Coronary artery (tissue), 2 donors: Measurements from ENCODE around the gene TMC7.

ENCODE experiments used
- DNase-seq: peaks from one replicate; pipeline ENCODE4 v3.0.0-alpha.2; 2017; ENCODE audit warnings: low spot score
- H3K27ac ChIP-seq, 2 donors: fragments of 200-600 bp; sonication (generic); one replicate each; pipeline ENCODE4 v1.5.1; 2016 to 2019
- H3K4me3 ChIP-seq: fragments of 200-600 bp; sonication (generic); 2 replicates; pipeline ENCODE4 v1.5.1; 2016; ENCODE audit warnings: mild to moderate bottlenecking, moderate library complexity
- TF ChIP-seq, protein P1 (sequence below): fragments of 200-600 bp; sonication (generic); IDR thresholded peaks from one replicate; pipeline ENCODE4 v1.5.1; 2019; ENCODE audit warnings: antibody characterized with exemption

Gene TMC7

DNA sequence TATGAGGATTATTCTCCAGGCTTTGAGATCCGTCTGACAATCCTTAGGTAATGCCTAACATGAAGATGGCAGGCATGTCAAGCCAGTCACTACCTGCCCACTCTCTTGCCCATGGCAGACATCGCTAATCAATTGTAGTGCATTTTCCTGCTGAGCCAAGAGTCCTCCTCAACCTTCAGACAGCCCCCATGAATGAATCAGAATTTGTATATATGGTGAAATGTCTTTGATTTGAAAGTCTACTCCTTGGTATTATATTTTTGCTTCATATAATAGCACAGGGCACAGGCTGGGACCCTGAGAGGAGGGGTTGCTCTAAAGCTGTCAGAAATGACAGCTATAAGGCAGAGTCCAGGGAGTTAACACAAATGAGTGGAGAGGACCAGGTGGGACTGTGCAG, 56.7 kb downstream of the TMC7 start:
- TF ChIP-seq, protein P1, sequence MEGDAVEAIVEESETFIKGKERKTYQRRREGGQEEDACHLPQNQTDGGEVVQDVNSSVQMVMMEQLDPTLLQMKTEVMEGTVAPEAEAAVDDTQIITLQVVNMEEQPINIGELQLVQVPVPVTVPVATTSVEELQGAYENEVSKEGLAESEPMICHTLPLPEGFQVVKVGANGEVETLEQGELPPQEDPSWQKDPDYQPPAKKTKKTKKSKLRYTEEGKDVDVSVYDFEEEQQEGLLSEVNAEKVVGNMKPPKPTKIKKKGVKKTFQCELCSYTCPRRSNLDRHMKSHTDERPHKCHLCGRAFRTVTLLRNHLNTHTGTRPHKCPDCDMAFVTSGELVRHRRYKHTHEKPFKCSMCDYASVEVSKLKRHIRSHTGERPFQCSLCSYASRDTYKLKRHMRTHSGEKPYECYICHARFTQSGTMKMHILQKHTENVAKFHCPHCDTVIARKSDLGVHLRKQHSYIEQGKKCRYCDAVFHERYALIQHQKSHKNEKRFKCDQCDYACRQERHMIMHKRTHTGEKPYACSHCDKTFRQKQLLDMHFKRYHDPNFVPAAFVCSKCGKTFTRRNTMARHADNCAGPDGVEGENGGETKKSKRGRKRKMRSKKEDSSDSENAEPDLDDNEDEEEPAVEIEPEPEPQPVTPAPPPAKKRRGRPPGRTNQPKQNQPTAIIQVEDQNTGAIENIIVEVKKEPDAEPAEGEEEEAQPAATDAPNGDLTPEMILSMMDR = no peak
- Histone ChIP-seq H3K4me3 (no peak overlapping the region), H3K27ac (no peak overlapping the region)
- no peak for DNase-seq

DNA sequence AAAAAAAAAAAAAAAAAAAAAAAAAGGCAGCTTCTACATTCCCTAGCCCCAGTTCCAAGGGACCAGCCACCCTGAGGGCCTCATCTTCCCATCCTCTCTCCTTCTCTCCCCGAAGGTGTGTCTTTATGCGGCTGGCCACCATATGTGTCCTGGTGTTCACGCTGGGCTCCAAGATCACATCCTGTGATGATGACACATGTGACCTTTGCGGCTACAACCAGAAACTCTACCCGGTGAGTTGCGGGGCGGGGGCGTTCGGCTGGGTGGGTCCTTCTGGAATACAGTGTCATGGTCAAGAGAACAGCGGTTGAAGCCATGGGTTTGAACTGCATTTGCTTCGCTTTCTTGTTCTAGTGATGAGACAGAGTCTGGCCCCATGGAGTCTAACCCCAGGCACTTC, 61.0 kb downstream of the TMC7 start:
- DNase-seq = no peak
- TF ChIP-seq, protein P1 = no peak
- Histone ChIP-seq H3K4me3 (no peak overlapping the region), H3K27ac (no peak overlapping the region)

DNA sequence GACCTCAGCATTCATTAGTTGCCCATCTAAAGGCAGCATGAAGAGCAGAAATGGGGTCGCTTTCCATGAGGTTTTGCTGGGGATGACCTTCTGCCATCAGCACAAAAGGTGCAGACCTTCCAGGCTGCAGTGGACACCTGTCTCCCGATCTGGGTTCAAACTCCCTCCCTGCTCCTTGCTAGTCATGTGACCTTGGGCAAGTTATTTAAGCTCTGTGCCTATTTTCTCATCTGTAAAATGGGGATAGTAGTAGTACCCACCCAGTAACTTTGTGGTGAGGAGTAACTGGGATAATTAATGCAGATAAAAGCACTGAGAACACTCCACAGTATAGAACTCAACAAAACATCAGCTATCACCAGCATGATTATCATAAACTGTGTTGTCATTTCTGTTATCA, 62.3 kb downstream of the TMC7 start:
- no peak overlapping the region for H3K27ac ChIP-seq
- TF ChIP-seq, protein P1 = no peak
- no peak for DNase-seq
- no peak overlapping the region for H3K4me3 ChIP-seq

DNA sequence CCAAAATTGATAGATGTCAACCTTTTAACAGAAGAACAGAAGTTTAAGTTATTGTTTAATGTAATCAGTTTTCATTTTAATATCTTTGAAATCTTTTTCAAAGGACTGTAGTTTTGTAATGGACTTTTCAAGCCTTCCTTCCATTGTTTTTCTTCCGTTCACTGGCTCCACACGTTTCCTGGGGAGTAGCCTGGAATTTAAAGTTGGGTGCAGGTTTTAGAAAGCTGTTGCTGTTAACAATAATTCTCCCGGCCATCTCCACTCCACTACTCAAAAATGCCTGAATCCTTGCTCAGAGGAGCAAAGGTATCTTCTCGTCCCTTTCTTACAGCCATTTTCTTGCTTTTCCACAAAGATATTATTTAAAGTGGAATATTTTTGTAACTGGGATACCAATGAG, 79.0 kb downstream of the TMC7 start:
- H3K4me3 ChIP-seq = no peak overlapping the region
- H3K27ac ChIP-seq = no peak overlapping the region
- TF ChIP-seq, protein P1 = no peak
- no peak for DNase-seq

DNA sequence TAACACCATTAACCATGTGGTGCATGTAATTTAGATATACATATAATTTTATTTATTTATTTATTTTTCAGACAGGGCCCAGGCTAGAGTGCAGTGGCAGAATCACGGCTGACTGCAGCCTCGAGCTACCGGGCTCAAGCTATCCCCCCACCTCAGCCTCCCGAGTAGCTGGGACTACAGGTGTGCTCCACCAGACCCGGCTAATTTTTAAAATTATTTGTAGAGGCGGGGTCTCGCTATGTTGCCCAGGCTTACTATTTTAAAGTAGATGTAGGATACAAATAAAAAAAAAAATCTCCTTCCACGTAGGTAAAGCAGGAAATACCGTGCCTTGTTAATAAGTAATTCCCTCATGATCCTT, 83.2 kb downstream of the TMC7 start:
- H3K4me3 ChIP-seq = peak overlapping the region; percentile 77
- DNase-seq = no peak
- peak overlapping the region; percentile 93 to 96 for H3K27ac ChIP-seq
- TF ChIP-seq, protein P1 = no peak

DNA sequence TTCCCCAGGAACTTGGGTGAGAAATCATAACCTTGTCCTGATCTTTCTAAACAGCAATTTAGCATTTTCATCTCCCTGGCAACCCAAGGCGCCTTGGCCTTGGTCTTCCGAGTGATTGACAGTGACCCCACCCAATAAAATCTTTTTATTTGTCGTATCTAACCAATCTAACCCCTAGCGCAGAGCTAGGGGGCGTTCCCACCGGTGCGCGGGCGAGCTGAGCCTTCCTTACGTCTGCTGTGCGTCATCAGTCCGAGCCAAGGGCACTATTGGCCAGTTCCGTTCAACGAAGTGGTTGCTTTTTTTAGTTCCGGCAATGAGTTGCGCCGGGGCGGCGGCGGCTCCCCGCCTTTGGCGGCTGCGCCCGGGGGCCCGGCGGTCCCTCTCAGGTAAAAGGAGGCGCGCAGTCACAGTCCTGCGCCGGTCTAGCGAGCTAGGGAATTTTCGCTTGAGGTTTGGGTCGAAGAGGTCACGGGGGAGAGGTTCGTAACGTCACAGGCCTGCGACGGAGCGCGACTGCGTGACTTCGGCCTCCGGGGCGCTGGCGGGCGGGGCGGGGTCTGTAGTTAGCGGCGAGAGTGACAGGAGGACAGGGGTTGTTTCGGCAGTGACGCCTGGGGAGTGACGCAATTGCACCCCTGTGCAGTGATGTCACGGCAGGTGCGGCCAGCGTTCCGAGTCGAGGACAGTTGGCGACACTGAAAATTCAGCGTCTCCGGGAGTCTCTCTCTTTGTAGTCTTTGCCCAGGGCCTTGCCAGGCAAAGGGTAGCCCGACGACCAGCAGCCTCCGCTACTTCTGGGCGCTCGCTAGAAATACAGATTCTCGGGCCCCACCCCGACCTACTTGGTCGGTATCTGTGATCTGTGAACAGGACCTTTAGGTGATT, 83.9 kb downstream of the TMC7 start, which contains the start of gene COQ7:
COQ7 (plus strand) TSS at position 266 of the 888 bp plus-strand sequence; CDS start at position 317, 51 bp downstream.
- H3K4me3 ChIP-seq = peak within 1 kb of the TSS; percentile 77
- DNase-seq = peak; percentile 99
- TF ChIP-seq, protein P1 = no peak
- H3K27ac ChIP-seq = peak within 1 kb of the TSS; percentile 93 to 96
